Ishikawa (cell line): ENCODE measurements around the gene DNMT3B.

Experiments used
- CEBPB ChIP-seq: IDR thresholded peaks from 2 replicates; pipeline ENCODE4 v1.6.1; 2012
- CREB1 ChIP-seq: IDR thresholded peaks from 2 replicates; pipeline ENCODE4 v1.6.1; 2012; ENCODE audit warnings: low read depth
- EGR1 ChIP-seq: IDR thresholded peaks from 2 replicates; pipeline ENCODE4 v1.6.1; 2012
- EP300 ChIP-seq: IDR thresholded peaks from 2 replicates; pipeline ENCODE4 v1.6.1; 2012; ENCODE audit warnings: borderline replicate concordance
- FOXM1 ChIP-seq: IDR thresholded peaks from 2 replicates; pipeline ENCODE4 v1.6.1; 2012; ENCODE audit warnings: low read depth, borderline replicate concordance
- NFIC ChIP-seq: IDR thresholded peaks from 2 replicates; pipeline ENCODE4 v1.6.1; 2012
- RAD21 ChIP-seq: IDR thresholded peaks from 2 replicates; pipeline ENCODE4 v1.6.1; 2012; ENCODE audit warnings: low read depth
- REST ChIP-seq: IDR thresholded peaks from 2 replicates; pipeline ENCODE4 v1.6.1; 2012; ENCODE audit warnings: low read depth, mild to moderate bottlenecking
- TAF1 ChIP-seq: IDR thresholded peaks from 2 replicates; pipeline ENCODE4 v1.6.1; 2012; ENCODE audit warnings: low read depth, mild to moderate bottlenecking
- TCF12 ChIP-seq: IDR thresholded peaks from 2 replicates; pipeline ENCODE4 v1.6.1; 2012; ENCODE audit warnings: low read depth
- TEAD4 ChIP-seq: IDR thresholded peaks from 2 replicates; pipeline ENCODE4 v1.6.1; 2012
- YY1 ChIP-seq: IDR thresholded peaks from 2 replicates; pipeline ENCODE4 v1.6.1; 2012; ENCODE audit warnings: low read depth
- ZBTB7A ChIP-seq: IDR thresholded peaks from 2 replicates; pipeline ENCODE4 v1.6.1; 2012; ENCODE audit warnings: low read depth
- TF ChIP-seq, protein P1 (sequence below): IDR thresholded peaks from 2 replicates; pipeline ENCODE4 v1.6.1; 2012
- TF ChIP-seq, protein P2 (sequence below): IDR thresholded peaks from 2 replicates; pipeline ENCODE4 v1.6.1; 2012

DNMT3B gene

GRCh38 chr20:32831982-32832381 is 69.8 kb downstream of the DNMT3B start:
- TF ChIP-seq FOXM1, result no peak
- TF ChIP-seq TEAD4, result no peak
- TF ChIP-seq CREB1, result no peak
- no peak for TF ChIP-seq EP300
- TF ChIP-seq TAF1, result no peak
- no peak for TF ChIP-seq CEBPB

DNA sequence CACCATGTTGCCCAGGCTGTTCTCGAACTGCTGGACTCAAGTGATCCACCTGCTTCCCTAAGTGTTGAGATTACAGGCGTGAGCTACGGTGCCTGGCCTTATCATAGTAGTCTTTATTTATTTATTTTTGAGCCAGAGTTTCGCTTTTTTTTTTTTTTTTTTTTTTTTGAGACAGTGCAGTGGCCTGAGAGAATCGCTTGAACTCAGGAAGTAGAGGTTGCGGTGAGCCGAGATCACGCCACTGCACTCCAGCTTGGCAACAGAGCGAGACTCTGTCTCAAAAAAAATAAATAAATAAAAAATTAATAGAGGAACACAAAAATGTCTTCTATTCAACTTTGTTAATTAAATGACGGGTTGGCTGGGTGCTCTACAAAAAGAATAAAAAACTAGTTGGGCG is 70.5 kb downstream of the DNMT3B start:
- no peak for TF ChIP-seq EGR1
- no peak for TF ChIP-seq TCF12

DNA sequence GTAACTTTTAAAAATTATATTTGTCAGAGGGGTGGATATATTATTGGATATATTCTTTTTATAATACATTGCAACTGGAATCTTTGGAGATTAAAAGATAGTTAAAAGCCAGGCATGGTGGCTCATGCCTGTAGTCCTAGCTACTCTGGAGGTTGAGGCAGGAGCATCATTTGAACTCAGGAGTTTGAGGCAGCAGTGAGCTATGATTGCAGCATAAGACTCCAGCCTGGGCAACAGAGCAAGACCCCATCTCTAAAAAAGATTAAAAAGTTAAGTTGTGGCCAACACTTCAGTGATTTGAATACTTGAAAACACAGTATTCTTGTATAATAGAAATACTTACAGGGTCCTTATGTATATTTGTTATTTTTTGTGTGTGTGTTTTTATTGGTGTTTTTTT is 72.8 kb downstream of the DNMT3B start:
- no peak for TF ChIP-seq RAD21
- TF ChIP-seq ZBTB7A, result no peak

DNA sequence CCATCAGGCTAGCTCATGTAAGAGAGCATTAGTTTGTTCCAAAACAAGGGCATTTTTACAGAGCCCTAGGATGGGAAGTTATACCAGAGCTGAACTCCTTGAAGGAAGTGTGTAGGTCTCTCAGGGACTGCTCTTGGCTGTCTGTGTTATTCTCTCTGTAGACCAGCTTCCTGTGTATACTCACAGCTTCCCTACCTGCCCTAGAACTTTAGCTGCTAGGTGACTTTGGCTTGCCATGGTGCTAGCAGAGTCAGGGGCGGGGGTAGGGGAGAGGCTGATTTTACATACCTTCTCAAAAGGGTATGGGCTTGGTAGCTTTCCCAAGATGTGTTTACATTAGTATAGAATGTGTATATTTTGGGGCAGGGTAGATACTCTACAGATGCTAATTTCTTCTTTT is 75.0 kb downstream of the DNMT3B start:
- TF ChIP-seq EP300 (no peak), CEBPB (no peak), EGR1 (no peak), CREB1 (no peak), TEAD4 (no peak), YY1 (no peak)
- TF ChIP-seq, protein P1, sequence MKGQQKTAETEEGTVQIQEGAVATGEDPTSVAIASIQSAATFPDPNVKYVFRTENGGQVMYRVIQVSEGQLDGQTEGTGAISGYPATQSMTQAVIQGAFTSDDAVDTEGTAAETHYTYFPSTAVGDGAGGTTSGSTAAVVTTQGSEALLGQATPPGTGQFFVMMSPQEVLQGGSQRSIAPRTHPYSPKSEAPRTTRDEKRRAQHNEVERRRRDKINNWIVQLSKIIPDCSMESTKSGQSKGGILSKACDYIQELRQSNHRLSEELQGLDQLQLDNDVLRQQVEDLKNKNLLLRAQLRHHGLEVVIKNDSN, result no peak

DNA sequence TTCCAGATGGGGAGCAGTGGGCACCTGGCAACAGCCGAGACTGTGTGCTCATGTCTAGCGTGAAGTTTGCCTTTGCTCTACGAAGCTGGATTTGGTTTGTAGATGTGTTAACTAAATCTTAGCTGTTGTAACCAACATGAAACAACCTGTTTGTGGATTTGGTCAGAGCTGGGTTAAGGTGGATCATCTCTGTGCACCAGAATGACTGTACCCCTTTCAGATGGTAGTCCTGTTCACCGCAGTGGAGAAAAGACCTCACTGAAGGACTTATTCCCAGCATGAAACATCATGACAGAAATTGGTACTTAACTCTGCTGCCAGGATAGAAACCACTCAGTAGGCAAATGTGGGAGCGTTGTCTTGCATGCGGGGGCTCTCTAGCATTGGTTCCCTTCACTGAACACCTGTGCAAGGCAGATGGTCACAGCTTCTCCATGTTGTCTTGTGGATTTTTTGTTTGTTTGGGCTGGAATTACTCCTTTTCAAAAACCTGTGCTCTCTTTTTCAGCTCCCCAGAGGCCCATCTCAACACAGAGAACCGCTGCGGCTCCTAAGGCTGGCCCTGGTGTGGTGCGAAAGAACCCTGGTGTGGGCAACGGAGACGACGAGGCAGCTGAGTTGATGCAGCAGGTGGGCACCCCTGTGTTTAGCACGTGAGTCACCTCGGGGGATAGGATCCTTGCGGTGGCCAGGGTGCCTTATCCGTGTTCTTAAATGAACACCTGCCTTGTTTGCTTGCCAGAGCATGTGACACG is 77.2 kb downstream of the DNMT3B start:
- TF ChIP-seq YY1 (no peak), NFIC (no peak), EGR1 (no peak), FOXM1 (no peak), CEBPB (no peak), TCF12 (no peak), RAD21 (no peak), REST (no peak), EP300 (no peak), CREB1 (no peak), TAF1 (no peak), TEAD4 (no peak), ZBTB7A (no peak)
- TF ChIP-seq, protein P1, result no peak
- TF ChIP-seq, protein P2, sequence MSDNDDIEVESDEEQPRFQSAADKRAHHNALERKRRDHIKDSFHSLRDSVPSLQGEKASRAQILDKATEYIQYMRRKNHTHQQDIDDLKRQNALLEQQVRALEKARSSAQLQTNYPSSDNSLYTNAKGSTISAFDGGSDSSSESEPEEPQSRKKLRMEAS, result no peak

GRCh38 chr20:32839982-32840285 is 77.7 kb downstream of the DNMT3B start:
- TF ChIP-seq, protein P2, result no peak
- TF ChIP-seq TCF12, result no peak

GRCh38 chr20:32841174-32841573 is 79.0 kb downstream of the DNMT3B start:
- TF ChIP-seq TEAD4, result no peak

DNA sequence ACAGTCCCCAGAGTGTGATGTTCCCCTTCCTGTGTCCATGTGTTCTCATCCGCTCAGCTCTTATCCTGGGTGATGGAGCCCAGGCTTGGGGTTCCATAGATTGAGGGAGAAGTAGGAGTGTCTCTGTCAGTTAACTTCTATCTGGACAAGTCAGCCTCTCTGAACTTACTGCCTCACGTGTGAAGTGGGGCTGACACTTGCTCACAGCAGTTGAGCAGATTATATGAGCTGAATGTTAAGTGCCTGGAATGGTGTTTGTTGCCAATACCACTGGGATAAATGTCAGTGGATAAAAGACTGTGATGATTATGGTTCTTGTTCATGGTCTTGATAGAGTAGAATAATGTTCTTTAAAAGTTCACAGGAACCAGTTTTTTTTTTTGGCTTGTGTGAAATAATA is 79.4 kb downstream of the DNMT3B start:
- no peak for TF ChIP-seq TAF1
- TF ChIP-seq RAD21, result no peak
- TF ChIP-seq REST, result no peak
- TF ChIP-seq, protein P2, result no peak
- TF ChIP-seq TEAD4, result no peak
- no peak for TF ChIP-seq NFIC
- no peak for TF ChIP-seq YY1
- TF ChIP-seq CEBPB, result no peak
- TF ChIP-seq FOXM1, result no peak
- TF ChIP-seq TCF12, result no peak
- TF ChIP-seq, protein P1, result no peak
- TF ChIP-seq EGR1, result no peak
- no peak for TF ChIP-seq EP300
- TF ChIP-seq CREB1, result no peak
- no peak for TF ChIP-seq ZBTB7A
